Neural cell (in vitro differentiated cells): ENCODE results near the gene EEF2K. TPM values are rescaled to one million over a fixed set of nuclear protein-coding genes. Genes with fewer than 3 reads are reported as not detected.
"Not testable (repeated sequence)": the region's sequence is repeated elsewhere in the genome, so short reads cannot be mapped to it uniquely, and the experiment has no call there.

Source experiments
- H2AFZ ChIP-seq: fragments of 200-600, 300-800 bp; sonication (generic), shearing (Covaris generic); 2 replicates; pipeline ENCODE4 v1.6.0; 2014; ENCODE audit warnings: low read depth, mild to moderate bottlenecking, antibody characterized with exemption, low read length, moderate library complexity
- H3F3A ChIP-seq: fragments of 200-600 bp; shearing (Covaris generic); 2 replicates; pipeline ENCODE4 v1.6.1; 2016; ENCODE audit warnings: mild to moderate bottlenecking, moderate library complexity, mixed read lengths, antibody characterized with exemption, low read length; ENCODE audit not compliant: insufficient read depth, poor library complexity, severe bottlenecking
- H3K27ac ChIP-seq: fragments of 200-600, 300-800 bp; sonication (generic), shearing (Covaris generic); 2 replicates; pipeline ENCODE4 v1.5.1; 2014; ENCODE audit warnings: mild to moderate bottlenecking, low read length, moderate library complexity
- H3K27me3 ChIP-seq: fragments of 300-800, 200-600 bp; sonication (generic), shearing (Covaris generic); 2 replicates; pipeline ENCODE4 v1.6.0; 2014; ENCODE audit warnings: mild to moderate bottlenecking, low read depth, low read length, moderate library complexity; ENCODE audit not compliant: insufficient read depth
- H3K36me3 ChIP-seq: fragments of 300-800, 200-600 bp; sonication (generic), shearing (Covaris generic); 2 replicates; pipeline ENCODE4 v1.5.1; 2014; ENCODE audit warnings: mild to moderate bottlenecking, antibody characterized with exemption, low read length, moderate library complexity; ENCODE audit not compliant: insufficient read depth
- H3K4me2 ChIP-seq: fragments of 300-800, 200-600 bp; sonication (generic), shearing (Covaris generic); 2 replicates; pipeline ENCODE4 v1.6.0; 2014; ENCODE audit warnings: mild to moderate bottlenecking, low read length
- H3K4me3 ChIP-seq: fragments of 300-800, 200-600 bp; sonication (generic), shearing (Covaris generic); 2 replicates; pipeline ENCODE4 v1.5.1; 2014; ENCODE audit warnings: mild to moderate bottlenecking, low read length, moderate library complexity
- H3K79me2 ChIP-seq: fragments of 200-600 bp; shearing (Covaris generic); replicated peaks from 2 replicates; pipeline ENCODE4 v1.6.0; 2014; ENCODE audit warnings: mild to moderate bottlenecking, low read length, moderate library complexity; ENCODE audit not compliant: insufficient read depth
- H3K9ac ChIP-seq: fragments of 300-800, 200-600 bp; sonication (generic), shearing (Covaris generic); 2 replicates; pipeline ENCODE4 v1.6.1; 2016; ENCODE audit warnings: mild to moderate bottlenecking, low read length, mixed read lengths
- H3K9me2 ChIP-seq: fragments of 200-600 bp; shearing (Covaris generic); 2 replicates; pipeline ENCODE4 v1.6.1; 2016; ENCODE audit warnings: mild to moderate bottlenecking, low read length, mixed read lengths; ENCODE audit not compliant: insufficient read depth
- H3K9me3 ChIP-seq: fragments of 200-600, 300-800 bp; sonication (generic), shearing (Covaris generic); 2 replicates; pipeline ENCODE4 v1.6.1; 2016; ENCODE audit warnings: mild to moderate bottlenecking, mixed run types, low read length, moderate library complexity, mixed read lengths
- H4K20me1 ChIP-seq: fragments of 200-600 bp; shearing (Covaris generic); 2 replicates; pipeline ENCODE4 v1.6.1; 2016; ENCODE audit warnings: mild to moderate bottlenecking, mixed run types; ENCODE audit not compliant: insufficient read depth
- CTCF ChIP-seq: fragments of 450-650 bp; IDR thresholded peaks from 2 replicates; pipeline ENCODE4 v1.5.1; 2014; ENCODE audit warnings: antibody characterized with exemption, mild to moderate bottlenecking, moderate library complexity; ENCODE audit not compliant: poor library complexity, severe bottlenecking
- EP300 ChIP-seq: fragments of 450-650 bp; conservative IDR thresholded peaks from 2 replicates; pipeline ENCODE4 v1.6.1; 2014; ENCODE audit warnings: antibody characterized with exemption, mild to moderate bottlenecking, moderate library complexity; ENCODE audit not compliant: poor library complexity, severe bottlenecking
- EZH2 ChIP-seq: fragments of 200-600, 300-800 bp; shearing (Covaris generic), sonication (generic); IDR thresholded peaks from 2 replicates; pipeline ENCODE4 v1.6.1; 2014; ENCODE audit warnings: antibody characterized with exemption, low read length, borderline replicate concordance, mild to moderate bottlenecking; ENCODE audit not compliant: insufficient read depth, poor library complexity, severe bottlenecking
- MXI1 ChIP-seq: fragments of 450-650 bp; conservative IDR thresholded peaks from 2 replicates; pipeline ENCODE4 v1.6.1; 2014; ENCODE audit warnings: antibody characterized with exemption, mild to moderate bottlenecking; ENCODE audit not compliant: poor library complexity, severe bottlenecking
- POLR2AphosphoS5 ChIP-seq: IDR thresholded peaks from 2 replicates; pipeline ENCODE4 v1.6.1; 2012
- RAD21 ChIP-seq: fragments of 450-650 bp; conservative IDR thresholded peaks from 2 replicates; pipeline ENCODE4 v1.6.1; 2014; ENCODE audit warnings: antibody characterized with exemption, mild to moderate bottlenecking, moderate library complexity
- REST ChIP-seq: IDR thresholded peaks from 2 replicates; pipeline ENCODE4 v1.6.1; 2012; ENCODE audit warnings: borderline replicate concordance
- SMC3 ChIP-seq: fragments of 450-650 bp; conservative IDR thresholded peaks from 2 replicates; pipeline ENCODE4 v1.6.1; 2014; ENCODE audit warnings: antibody characterized with exemption, mild to moderate bottlenecking, moderate library complexity; ENCODE audit not compliant: poor library complexity
- TAF1 ChIP-seq: IDR thresholded peaks from 2 replicates; pipeline ENCODE4 v1.6.1; 2012; ENCODE audit warnings: low read depth
- polyA plus RNA-seq: library from polyadenylated mRNA; depleted of rRNA; stranded (reverse); fragments of >200 nt; gene quantifications from 2 replicates; pipeline ENCODE4 v1.2.3, GENCODE V29; 2014

EEF2K gene
- polyA plus RNA-seq, 1 donor from 2014 or later = 7.2 TPM

GRCh38 chr16:22216191-22216831, 10.2 kb downstream of the EEF2K start:
- H2AFZ ChIP-seq = no peak overlapping the region
- no peaks in the 10 kb centered on the region for H3K9me3 ChIP-seq
- H3K27me3 ChIP-seq = no peaks in the 10 kb centered on the region
- H4K20me1 ChIP-seq = no peaks in the 10 kb centered on the region
- no peak for TF ChIP-seq MXI1
- no peak for TF ChIP-seq EP300
- no peak for TF ChIP-seq REST
- TF ChIP-seq POLR2AphosphoS5 = no peak
- no peak for TF ChIP-seq EZH2
- TF ChIP-seq RAD21 = no peak
- TF ChIP-seq SMC3 = no peak
- no peak for TF ChIP-seq TAF1
- no peak for TF ChIP-seq CTCF
- no peaks in the 10 kb centered on the region for H3K36me3 ChIP-seq
- no peak overlapping the region for H3K4me3 ChIP-seq
- H3K79me2 ChIP-seq = no peaks in the 10 kb centered on the region
- no peak overlapping the region for H3K9ac ChIP-seq
- no peaks in the 10 kb centered on the region for H3F3A ChIP-seq
- no peak overlapping the region for H3K4me2 ChIP-seq
- no peaks in the 10 kb centered on the region for H3K9me2 ChIP-seq
- no peak overlapping the region for H3K27ac ChIP-seq

- not testable (repeated sequence) for H4K20me1 ChIP-seq
Observed at GRCh38 chr16:22216832-22217225, 10.8 kb downstream of the EEF2K start.

More at GRCh38 chr16:22216832-22217225, 10.8 kb downstream of the EEF2K start:
- H3K79me2 ChIP-seq, H2AFZ ChIP-seq, H3K9me2 ChIP-seq, H3F3A ChIP-seq, H3K4me3 ChIP-seq, H3K27me3 ChIP-seq, H3K9ac ChIP-seq, H3K27ac ChIP-seq, H3K9me3 ChIP-seq, H3K4me2 ChIP-seq, H3K36me3 ChIP-seq: not testable (repeated sequence)
